HepG2 (cell line): ENCODE data around the gene JMJD8. TPM values are rescaled to one million over a fixed set of nuclear protein-coding genes. Genes with fewer than 3 reads are reported as not detected.

Experiments used
- AGO1 ChIP-seq: fragments of 200-400 bp; formaldehyde crosslinking; IDR thresholded peaks from 2 replicates; pipeline ENCODE4 v1.6.1; 2017; ENCODE audit warnings: mild to moderate bottlenecking, low read depth, low read length, moderate library complexity; ENCODE audit not compliant: poor library complexity, severe bottlenecking
- AGO2 ChIP-seq: fragments of 200-400 bp; formaldehyde crosslinking; optimal IDR thresholded peaks from 2 replicates; pipeline ENCODE3; 2017; ENCODE audit warnings: mild to moderate bottlenecking, low read depth, low read length, moderate library complexity
- CHD4 ChIP-seq: fragments of 200-600 bp; sonication (generic); IDR thresholded peaks from 2 replicates; pipeline ENCODE4 v1.7.0; 2017; ENCODE audit warnings: mild to moderate bottlenecking, low read length, borderline replicate concordance
- DMAP1 ChIP-seq: IDR thresholded peaks from 2 replicates; pipeline ENCODE4 v1.6.1; 2016
- HIVEP1 ChIP-seq: sonication (generic); formaldehyde crosslinking; IDR thresholded peaks from 2 replicates; pipeline ENCODE4 v1.4.0; 2020; ENCODE audit warnings: mild to moderate bottlenecking, missing genetic modification reagents
- PRPF4 ChIP-seq: fragments of 200-400 bp; formaldehyde crosslinking; IDR thresholded peaks from 2 replicates; pipeline ENCODE4 v1.6.1; 2016; ENCODE audit warnings: low read length, low read depth; ENCODE audit not compliant: poor library complexity, severe bottlenecking
- SIN3A ChIP-seq: IDR thresholded peaks from 2 replicates; pipeline ENCODE4 v1.6.1; 2011; ENCODE audit warnings: low read depth, mild to moderate bottlenecking, control low read depth, low read length, borderline replicate concordance
- SRY ChIP-seq: sonication (generic); formaldehyde crosslinking; IDR thresholded peaks from 2 replicates; pipeline ENCODE4 v1.8.0; 2022; ENCODE audit warnings: mild to moderate bottlenecking, missing genetic modification reagents
- UBTF ChIP-seq: sonication (generic); formaldehyde crosslinking; IDR thresholded peaks from 2 replicates; pipeline ENCODE4 v1.4.0; 2020; ENCODE audit warnings: mild to moderate bottlenecking, missing genetic modification reagents
- ZNF788 ChIP-seq: sonication (generic); formaldehyde crosslinking; IDR thresholded peaks from 2 replicates; pipeline ENCODE4 v1.5.0; 2020; ENCODE audit warnings: mild to moderate bottlenecking, missing genetic modification reagents, borderline replicate concordance
- polyA plus RNA-seq, 8 experiments: library from polyadenylated mRNA; depleted of rRNA in 3 of 8; stranded (reverse) in 7 of 8; unstranded in 1 of 8; fragments of >200 nt; fragmentation: Illumina TruSeq in 4 of 8; extraction: Trizol in 4 of 8; gene quantifications; 2 replicates each; pipeline versions ENCODE4 v1.2.1 to v1.2.3, GENCODE V29; 2011 to 2016; ENCODE audit warnings: low read depth in 4 of 8, missing spikeins in 1 of 8, mixed read lengths in 1 of 8; ENCODE audit not compliant: insufficient read depth in 1 of 8
- total RNA-seq, 5 experiments: library from RNA; depleted of rRNA; stranded (reverse); fragments of >200 nt; fragmentation: Illumina TruSeq; extraction: Trizol; gene quantifications; 2 replicates each; pipeline ENCODE4 v1.2.3, GENCODE V29; 2016; ENCODE audit warnings: low read depth in 1 of 5
- TF ChIP-seq, protein P1 (sequence below): sonication (generic); formaldehyde crosslinking; IDR thresholded peaks from 2 replicates; pipeline ENCODE4 v1.5.0; 2020; ENCODE audit warnings: mild to moderate bottlenecking, missing genetic modification reagents
- TF ChIP-seq, protein P2 (sequence below): IDR thresholded peaks from 2 replicates; pipeline ENCODE4 v1.6.1; 2016; ENCODE audit warnings: missing compliant biosample characterization, missing genetic modification reagents, borderline replicate concordance
- TF ChIP-seq, protein P3 (sequence below): sonication (generic); formaldehyde crosslinking; IDR thresholded peaks from 2 replicates; pipeline ENCODE4 v1.5.1; 2020; ENCODE audit warnings: missing genetic modification reagents, mild to moderate bottlenecking, borderline replicate concordance
- TF ChIP-seq, protein P4 (sequence below): conservative IDR thresholded peaks from 2 replicates; pipeline ENCODE4 v1.6.1; 2018; ENCODE audit warnings: missing genetic modification reagents
- TF ChIP-seq, protein P5 (sequence below): sonication (generic); formaldehyde crosslinking; IDR thresholded peaks from 2 replicates; pipeline ENCODE4 v1.8.0; 2022; ENCODE audit warnings: missing genetic modification reagents, low read depth, mild to moderate bottlenecking, borderline replicate concordance

Gene JMJD8
- total and polyA plus RNA-seq, 2 of the 13 experiments (the other 11 are each of a cell fraction or from before 2014, with no cell fraction given), result 2.6 to 11.8 TPM

DNA sequence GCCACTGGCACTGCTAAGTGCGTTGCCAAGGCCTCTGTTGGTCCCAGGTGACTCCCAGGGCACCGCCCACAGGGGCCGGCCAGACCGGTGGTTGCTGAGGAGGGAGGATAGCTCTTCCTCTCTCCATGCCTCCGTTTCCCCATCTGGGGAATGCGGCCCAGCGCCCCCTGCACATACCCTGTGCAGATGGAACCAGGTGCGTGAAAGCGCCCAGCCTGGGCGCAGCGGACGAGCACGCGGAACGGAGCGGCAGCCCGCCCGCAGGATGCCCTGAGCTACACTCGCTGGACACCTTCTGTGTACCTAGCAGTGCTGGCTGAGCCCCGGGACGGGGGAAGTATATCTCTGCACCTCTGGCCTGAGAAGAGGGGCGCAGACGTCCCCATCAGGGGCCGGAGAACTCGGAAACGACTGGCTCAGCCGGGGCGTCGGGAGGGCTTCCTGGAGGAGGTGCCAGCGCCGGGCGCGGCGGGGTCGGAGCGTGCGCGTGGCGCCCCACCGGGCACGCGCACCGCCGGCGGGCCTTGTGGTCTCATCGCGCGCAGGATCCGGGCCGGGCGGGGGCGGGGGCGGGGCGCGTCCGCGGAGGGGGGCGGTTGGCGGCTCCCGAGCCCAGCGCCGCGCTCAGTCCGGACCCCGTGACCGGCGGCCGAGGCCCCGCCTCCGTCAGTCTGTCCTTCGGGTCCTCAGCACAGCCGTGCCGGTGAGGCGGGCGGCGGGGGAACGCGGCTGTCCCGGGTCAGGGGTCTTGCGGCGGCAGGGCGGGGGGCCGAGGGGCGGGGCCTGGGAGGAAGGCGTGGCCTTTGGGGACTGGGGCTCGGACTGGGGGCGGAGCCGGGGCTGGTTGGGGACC, 42.5 kb upstream of the JMJD8 start, which contains the start of the genes CCDC78 and HAGHL (continued):
- TF ChIP-seq UBTF (no peak), SRY (CRISPR knock-in tag) (0 out of 2 replicates have a peak, but pooled peaks have one; percentile 21), AGO1 (peak; percentile 35), DMAP1 (CRISPR knock-in tag) (peak; percentile 15; the same call in 1 of the 2 replicates), AGO2 (peak; percentile 53), SIN3A (no peak; the same call in 1 of the 2 replicates), PRPF4 (no peak), HIVEP1 (CRISPR knock-in tag) (no peak), ZNF788 (CRISPR knock-in tag) (0 out of 2 replicates have a peak, but pooled peaks have one; percentile 34), CHD4 (0 out of 2 replicates have a peak, but pooled peaks have one; percentile 32)
- TF ChIP-seq, protein P1, sequence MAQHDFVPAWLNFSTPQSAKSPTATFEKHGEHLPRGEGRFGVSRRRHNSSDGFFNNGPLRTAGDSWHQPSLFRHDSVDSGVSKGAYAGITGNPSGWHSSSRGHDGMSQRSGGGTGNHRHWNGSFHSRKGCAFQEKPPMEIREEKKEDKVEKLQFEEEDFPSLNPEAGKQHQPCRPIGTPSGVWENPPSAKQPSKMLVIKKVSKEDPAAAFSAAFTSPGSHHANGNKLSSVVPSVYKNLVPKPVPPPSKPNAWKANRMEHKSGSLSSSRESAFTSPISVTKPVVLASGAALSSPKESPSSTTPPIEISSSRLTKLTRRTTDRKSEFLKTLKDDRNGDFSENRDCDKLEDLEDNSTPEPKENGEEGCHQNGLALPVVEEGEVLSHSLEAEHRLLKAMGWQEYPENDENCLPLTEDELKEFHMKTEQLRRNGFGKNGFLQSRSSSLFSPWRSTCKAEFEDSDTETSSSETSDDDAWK (CRISPR knock-in tag), result no peak
- TF ChIP-seq, protein P2, sequence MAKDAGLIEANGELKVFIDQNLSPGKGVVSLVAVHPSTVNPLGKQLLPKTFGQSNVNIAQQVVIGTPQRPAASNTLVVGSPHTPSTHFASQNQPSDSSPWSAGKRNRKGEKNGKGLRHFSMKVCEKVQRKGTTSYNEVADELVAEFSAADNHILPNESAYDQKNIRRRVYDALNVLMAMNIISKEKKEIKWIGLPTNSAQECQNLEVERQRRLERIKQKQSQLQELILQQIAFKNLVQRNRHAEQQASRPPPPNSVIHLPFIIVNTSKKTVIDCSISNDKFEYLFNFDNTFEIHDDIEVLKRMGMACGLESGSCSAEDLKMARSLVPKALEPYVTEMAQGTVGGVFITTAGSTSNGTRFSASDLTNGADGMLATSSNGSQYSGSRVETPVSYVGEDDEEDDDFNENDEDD (CRISPR knock-in tag), result peak; percentile 32; the same call in 1 of the 2 replicates
- TF ChIP-seq, protein P3, sequence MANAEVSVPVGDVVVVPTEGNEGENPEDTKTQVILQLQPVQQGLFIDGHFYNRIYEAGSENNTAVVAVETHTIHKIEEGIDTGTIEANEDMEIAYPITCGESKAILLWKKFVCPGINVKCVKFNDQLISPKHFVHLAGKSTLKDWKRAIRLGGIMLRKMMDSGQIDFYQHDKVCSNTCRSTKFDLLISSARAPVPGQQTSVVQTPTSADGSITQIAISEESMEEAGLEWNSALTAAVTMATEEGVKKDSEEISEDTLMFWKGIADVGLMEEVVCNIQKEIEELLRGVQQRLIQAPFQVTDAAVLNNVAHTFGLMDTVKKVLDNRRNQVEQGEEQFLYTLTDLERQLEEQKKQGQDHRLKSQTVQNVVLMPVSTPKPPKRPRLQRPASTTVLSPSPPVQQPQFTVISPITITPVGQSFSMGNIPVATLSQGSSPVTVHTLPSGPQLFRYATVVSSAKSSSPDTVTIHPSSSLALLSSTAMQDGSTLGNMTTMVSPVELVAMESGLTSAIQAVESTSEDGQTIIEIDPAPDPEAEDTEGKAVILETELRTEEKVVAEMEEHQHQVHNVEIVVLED (CRISPR knock-in tag), result no peak
- TF ChIP-seq, protein P4, sequence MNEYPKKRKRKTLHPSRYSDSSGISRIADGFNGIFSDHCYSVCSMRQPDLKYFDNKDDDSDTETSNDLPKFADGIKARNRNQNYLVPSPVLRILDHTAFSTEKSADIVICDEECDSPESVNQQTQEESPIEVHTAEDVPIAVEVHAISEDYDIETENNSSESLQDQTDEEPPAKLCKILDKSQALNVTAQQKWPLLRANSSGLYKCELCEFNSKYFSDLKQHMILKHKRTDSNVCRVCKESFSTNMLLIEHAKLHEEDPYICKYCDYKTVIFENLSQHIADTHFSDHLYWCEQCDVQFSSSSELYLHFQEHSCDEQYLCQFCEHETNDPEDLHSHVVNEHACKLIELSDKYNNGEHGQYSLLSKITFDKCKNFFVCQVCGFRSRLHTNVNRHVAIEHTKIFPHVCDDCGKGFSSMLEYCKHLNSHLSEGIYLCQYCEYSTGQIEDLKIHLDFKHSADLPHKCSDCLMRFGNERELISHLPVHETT, result 0 out of 2 replicates have a peak, but pooled peaks have one; percentile 18
- TF ChIP-seq, protein P5, sequence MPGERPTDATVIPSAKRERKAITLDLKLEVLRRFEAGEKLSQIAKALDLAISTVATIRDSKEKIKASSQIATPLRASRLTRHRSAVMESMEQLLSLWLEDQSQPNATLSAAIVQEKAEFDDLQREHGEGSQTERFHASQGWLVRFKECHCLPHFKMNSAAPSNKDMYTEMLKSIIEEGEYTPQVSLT (CRISPR knock-in tag), result no peak
